PC-9 (cell line): ENCODE results near the gene RECQL5.

Experiments
- CTCF ChIP-seq: fragments of 200-600 bp; sonication (generic); conservative IDR thresholded peaks from 2 replicates; pipeline ENCODE4 v1.6.1; 2017; ENCODE audit warnings: mixed run types, antibody characterized with exemption, mild to moderate bottlenecking, moderate library complexity
- EZH2 ChIP-seq: fragments of 200-600 bp; sonication (generic); IDR thresholded peaks from 2 replicates; pipeline ENCODE4 v1.8.0; 2017; ENCODE audit warnings: antibody characterized with exemption, low read depth

DNA sequence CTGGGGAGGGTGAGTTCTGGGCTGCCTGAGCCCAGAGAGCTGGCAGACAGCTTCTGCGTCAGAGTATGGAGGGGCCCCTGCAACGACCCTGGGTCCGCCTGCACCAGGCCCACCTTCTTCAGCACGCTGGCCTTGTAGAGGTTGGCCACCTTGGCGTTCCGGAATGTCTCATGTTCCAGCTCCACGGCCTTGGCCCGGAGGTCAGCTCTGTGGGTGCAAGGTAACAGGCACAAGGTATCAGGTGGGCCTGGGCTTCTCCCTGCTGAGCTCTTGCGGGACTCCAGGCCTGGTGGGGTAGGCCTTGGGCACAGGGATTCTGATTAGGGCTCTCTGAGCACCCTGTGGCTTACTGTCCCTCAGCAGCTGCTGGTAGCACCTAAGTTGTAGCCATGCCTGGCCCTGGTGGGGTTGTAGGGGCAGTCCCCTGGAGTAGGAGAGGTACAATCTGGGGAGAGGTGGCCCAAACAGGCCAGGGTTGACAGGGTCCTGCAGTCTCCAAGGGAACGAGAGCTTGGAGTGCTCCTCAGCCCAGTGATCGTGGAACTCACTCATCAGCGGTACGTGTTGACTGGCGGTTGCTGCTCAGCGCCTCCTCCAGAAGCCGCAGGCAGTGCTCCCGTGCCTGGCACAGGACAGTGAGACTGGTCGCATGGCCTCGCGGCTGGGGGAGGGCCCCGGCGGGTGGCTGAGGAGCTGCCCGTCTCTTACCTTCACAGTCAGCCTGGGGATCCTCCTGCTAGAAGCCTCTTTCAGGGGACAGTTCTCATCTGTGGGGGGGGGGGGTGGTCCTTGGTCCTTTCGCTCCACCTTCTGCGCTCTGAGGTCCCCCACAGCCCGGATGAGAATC, 36.7 kb downstream of the RECQL5 start:
- TF ChIP-seq CTCF (no peak), EZH2 (no peak)
